Activated T-cell treated with anti-CD3 and anti-CD28 coated beads for 4 hours (primary cell): ENCODE data around the gene TTYH2.

Source experiments
- DNase-seq: peaks from one replicate; pipeline ENCODE4 v3.0.0-alpha.2; 2020

The TTYH2 gene

DNA sequence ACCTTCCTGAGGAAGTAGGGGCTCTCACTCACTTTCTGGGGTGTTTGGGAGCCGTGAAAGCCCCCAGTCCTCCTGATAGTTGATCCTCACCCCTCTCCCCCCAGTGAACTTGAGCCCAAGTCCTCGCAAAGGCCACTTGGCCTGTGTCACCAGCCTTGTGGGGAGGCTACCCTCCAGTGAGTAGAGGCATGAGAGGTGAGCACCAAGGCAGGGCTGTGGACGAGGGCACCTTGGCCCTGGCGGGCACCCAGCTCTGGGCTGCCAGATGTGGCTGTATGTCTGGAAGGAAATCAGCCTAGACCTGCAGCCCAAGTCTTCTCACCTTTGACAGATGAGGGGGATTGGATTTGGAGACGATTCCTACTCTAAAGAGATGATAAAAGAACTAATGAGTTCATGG, 3.1 kb downstream of the TTYH2 start:
- DNase-seq: no peak

DNA sequence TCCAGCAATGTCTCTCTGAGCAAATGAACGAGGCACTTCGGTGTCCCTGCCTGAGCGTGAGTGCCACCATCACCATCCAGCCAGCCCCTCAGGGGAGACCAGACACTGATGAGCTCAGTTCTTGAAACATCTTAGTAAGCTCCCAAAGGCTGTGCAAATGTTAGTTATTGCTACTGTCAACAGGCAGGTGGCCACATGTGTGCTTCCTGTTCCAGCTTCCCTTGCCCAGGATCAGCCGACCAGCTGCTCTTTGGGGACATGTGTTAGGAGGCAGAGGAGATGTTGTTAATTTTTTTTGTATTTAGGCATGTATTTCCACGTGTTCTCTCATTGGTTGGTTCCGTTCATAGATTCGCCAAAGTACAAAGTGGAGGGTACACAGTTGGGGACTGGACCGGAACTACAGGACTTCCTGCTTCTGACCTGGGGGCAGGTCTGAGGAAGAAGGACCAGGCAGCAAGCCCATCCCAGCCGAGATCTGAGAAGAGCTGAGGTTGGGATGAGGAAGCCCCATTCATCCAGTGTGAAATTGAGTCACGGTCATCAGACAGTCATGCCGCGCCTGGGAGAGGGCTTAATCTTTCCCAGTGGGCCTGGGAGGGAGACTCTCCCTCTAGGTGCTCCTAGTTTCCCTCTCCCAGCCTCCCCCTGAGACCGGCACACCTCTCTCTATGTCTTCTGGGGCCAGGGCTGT, 3.8 kb downstream of the TTYH2 start:
- no peak for DNase-seq

DNA sequence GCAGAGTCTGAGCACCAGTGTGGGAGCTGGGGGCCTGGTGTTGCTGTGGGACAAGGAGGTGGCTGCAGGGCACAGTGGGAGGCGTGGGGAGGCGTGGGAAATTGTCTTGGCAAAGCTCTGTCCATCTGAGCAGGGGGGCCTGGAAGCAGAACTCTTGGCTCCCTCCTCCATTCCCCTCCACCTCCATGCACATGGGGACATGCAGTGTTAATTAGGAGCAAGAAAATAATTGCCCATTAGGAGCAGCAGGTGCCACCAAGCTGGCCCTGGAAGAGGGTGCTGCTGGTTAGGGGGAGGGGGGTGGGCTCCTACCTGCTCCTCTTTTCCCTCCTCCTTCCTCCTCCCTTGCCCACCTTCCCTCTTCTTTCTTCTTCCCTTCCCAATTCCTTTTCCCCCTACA, 4.5 kb downstream of the TTYH2 start:
- no peak for DNase-seq

GRCh38 chr17:74218436-74218835, 5.1 kb downstream of the TTYH2 start:
- no peak for DNase-seq

GRCh38 chr17:74219576-74220133, 6.3 kb downstream of the TTYH2 start:
- DNase-seq: no peak

- DNase-seq: no peak
Observed at GRCh38 chr17:74220219-74220618, 6.8 kb downstream of the TTYH2 start.

GRCh38 chr17:74220946-74221818, 7.8 kb downstream of the TTYH2 start:
- DNase-seq: no peak

DNA sequence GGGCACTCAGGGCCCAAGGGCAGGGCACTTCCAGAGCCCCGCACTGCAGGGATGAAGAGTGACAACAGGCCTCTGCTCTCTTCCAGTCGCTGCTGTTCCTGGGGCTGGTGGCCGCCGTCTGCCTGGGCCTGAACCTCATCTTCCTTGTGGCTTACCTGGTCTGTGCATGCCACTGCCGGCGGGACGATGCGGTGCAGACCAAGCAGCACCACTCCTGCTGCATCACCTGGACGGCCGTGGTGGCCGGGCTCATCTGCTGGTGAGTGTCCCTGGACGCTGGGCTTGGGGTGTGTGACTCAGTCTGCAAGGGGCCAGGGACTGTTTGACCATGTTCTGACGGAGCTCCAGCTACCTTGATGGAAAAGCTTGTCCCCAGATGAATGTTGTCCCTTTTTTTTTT, 9.0 kb downstream of the TTYH2 start:
- DNase-seq: no peak

DNA sequence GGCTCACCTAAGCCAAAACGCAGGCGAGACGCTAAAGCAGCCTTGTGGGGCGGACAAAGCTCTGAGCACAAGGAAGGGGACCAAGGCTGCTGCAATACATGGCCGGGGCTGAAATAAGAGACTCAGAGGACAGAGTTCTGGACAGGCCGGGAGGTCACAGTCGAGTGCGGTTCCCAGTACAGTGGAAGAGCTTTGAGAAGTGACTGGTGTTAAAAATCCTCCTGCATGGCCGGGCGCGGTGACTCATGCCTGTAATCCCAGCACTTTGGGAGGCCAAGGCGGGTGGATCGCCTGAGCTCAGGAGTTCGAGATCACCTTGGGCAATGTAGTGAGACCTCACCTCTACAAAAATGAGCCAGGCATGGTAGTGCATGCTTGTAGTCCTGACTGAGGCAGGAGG, 10.5 kb downstream of the TTYH2 start:
- no peak for DNase-seq

DNA sequence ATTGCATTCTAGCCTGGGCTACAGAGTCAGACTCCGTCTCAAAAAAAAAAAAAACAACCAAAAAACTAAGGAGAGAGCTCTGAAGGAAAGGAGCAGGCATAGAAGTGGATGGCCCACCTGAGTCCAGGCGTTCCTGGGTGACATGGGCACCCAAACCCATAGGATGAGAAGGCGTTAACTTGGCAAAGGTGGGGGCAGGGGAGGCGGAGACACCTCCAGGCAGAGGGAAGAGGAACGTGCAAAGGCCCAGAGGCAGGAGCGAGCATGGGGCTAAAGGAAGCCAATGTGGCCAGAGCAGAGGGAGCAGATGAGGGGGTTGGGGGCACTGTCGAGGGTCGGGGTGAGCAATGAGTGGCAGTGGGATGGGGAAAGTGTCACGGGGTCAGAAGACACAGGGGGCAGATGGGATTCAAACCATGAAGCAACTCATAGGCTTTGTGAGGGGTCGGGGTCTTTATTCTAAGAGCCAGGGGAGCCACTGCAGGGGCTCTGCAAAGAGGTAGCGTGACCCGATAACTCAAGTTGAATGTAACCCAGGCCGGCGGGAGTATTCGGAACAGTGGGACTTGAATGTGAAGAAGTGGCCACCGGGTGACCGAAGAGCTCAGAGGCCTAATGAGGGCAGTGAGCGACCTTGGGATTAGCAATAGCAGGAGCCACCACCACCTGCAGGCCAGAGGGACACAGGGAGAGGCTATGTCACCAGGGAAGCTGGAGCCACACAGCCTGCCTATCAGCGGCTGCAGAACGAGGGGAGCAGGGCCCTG, 11.8 kb downstream of the TTYH2 start:
- DNase-seq: no peak

GRCh38 chr17:74226252-74226651, 12.9 kb downstream of the TTYH2 start:
- DNase-seq: no peak

- no peak for DNase-seq
Observed at GRCh38 chr17:74227271-74228080, 14.1 kb downstream of the TTYH2 start.

DNA sequence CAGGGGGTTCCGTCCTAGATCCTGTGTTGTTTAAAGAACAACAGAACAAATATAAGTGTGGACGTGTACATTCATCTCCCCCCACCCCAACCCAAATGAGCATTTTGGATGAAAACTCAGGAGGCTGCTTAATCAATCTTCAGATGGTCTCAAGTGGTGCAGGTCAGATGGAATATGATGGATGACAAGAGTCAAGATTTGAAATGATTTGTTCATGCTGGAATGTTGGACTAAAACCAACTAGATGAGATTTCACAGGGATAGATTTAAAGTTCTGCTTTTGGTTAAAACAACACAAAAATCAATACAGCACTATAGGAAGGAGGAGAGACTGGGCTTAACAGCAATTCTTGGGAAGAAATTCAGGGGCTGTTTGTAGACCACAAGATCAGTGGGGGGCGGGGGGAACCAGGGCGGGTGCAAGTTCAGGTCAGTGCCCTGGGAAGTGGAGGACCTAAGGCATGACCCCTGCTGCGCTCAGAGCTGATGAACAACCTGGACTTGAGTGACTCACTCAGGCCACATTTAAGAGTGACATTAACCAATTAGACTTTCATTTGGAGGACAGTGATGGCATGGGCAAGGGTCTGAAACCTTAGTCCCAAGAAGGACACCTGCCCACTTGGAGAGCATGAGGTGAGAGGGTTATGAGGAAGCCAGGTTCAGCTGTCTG, 15.1 kb downstream of the TTYH2 start:
- no peak for DNase-seq

GRCh38 chr17:74230896-74231295, 17.5 kb downstream of the TTYH2 start:
- DNase-seq: no peak

GRCh38 chr17:74231928-74232907, 18.8 kb downstream of the TTYH2 start:
- DNase-seq: no peak

- DNase-seq: no peak
Observed at GRCh38 chr17:74233937-74234336, 20.6 kb downstream of the TTYH2 start.

DNA sequence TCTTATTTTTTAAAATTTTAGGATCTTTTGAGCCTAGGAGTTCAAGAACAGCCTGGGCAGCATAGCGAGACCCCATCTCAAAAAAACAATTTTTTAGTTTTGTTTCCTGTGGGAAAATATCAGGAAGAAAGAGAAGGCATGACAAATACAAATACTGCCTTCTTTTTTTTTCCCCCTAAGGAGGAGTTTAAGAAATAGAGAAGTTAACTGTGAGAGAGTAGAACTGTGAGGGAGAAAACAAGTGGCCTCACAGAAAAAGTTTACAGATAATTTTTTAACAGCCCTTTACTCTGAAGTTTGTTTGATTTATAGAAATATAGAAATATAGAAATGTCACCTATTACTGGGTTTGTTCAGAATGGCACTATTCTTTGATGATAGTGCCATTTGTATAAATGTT, 21.1 kb downstream of the TTYH2 start:
- DNase-seq: no peak

DNA sequence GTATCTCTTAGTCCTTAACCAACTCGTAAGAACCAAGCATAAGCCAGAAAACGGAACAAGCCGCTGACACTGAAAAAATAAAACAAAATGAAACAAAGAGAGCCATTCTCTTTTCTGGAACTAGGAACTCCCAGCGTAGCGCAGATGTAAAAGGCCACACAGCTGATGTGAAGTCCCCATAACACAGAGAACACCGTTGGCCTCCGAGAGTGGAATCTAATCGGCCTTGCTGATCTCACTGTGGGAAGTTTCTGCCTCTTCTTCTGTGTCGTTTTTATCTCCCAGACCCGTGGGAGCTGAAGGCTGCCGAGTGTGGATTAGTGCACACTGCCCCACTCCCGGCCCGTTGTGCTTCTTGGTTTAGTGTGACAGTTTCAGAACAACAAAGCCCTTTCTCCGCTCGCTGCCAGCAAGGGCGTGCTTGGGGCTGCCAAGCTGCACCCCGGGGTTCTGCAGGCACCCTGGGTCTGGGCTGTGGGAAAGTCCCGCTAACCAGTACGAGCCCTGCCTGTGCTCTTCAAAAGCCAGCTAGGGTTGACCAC, 21.7 kb downstream of the TTYH2 start:
- DNase-seq: no peak

GRCh38 chr17:74235911-74236371, 22.6 kb downstream of the TTYH2 start:
- DNase-seq: no peak

DNA sequence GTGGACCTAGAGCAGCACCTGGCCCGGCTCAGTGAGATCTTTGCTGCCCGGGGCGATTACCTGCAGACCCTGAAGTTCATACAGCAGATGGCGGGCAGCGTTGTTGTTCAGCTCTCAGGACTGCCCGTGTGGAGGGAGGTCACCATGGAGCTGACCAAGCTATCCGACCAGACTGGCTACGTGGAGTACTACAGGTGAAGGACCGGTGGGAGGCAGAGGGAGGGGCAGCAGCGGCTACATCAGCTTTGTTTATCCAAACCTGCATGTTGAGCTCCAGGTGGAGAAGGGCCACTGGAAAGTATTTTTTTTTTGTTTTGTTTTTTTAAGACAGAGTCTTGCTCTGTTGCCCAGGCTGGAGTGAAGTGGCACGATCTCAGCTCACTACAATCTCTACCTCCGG, 23.9 kb downstream of the TTYH2 start:
- no peak for DNase-seq
